NCI-H1105 (cell line): ENCODE results near the gene LY6G5B.
"Not testable (repeated sequence)": the region's sequence is repeated elsewhere in the genome, so short reads cannot be mapped to it uniquely, and the experiment has no call there.

ENCODE experiments used
- DNase-seq: peaks from one replicate; lab custom pipeline; 2025; lab: John Stamatoyannopoulos, UW

Gene LY6G5B

GRCh38 chr6:31691078-31691463, 21.3 kb downstream of the LY6G5B start:
- DNase-seq: no peak

GRCh38 chr6:31691564-31692108, 21.9 kb downstream of the LY6G5B start:
- no peak for DNase-seq

- DNase-seq: no peak
Measured at GRCh38 chr6:31692353-31692752, 22.6 kb downstream of the LY6G5B start.

GRCh38 chr6:31692886-31693285, 23.1 kb downstream of the LY6G5B start:
- DNase-seq: no peak

- DNase-seq: no peak
Measured at GRCh38 chr6:31693535-31693934, 23.8 kb downstream of the LY6G5B start.

- DNase-seq: no peak
Measured at GRCh38 chr6:31697555-31697954, 27.8 kb downstream of the LY6G5B start.

GRCh38 chr6:31700740-31701401, 31.1 kb downstream of the LY6G5B start:
- DNase-seq: no peak

GRCh38 chr6:31701666-31702404, 32.1 kb downstream of the LY6G5B start:
- peak; percentile 22 for DNase-seq

- no peak for DNase-seq
Measured at GRCh38 chr6:31702405-31702818, 32.6 kb downstream of the LY6G5B start.

- DNase-seq: peak; percentile 97
Measured at GRCh38 chr6:31702819-31703716, 33.3 kb downstream of the LY6G5B start, which contains the start of gene ABHD16A. TSS of gene ABHD16A (minus strand) at chr6:31703324. CDS start at chr6:31703281, 43 bp downstream.

- DNase-seq: no peak
Measured at GRCh38 chr6:31705931-31706330, 36.2 kb downstream of the LY6G5B start.

GRCh38 chr6:31706599-31706998, 36.8 kb downstream of the LY6G5B start, which contains the start of gene LY6G6F:
TSS of gene LY6G6F (plus strand) at chr6:31706866. CDS start at chr6:31706907, 41 bp downstream.
- no peak for DNase-seq

GRCh38 chr6:31707701-31708100, 37.9 kb downstream of the LY6G5B start:
- no peak for DNase-seq

- DNase-seq: no peak
Measured at GRCh38 chr6:31708224-31708623, 38.4 kb downstream of the LY6G5B start.

GRCh38 chr6:31709157-31709556, 39.4 kb downstream of the LY6G5B start:
- not testable (repeated sequence) for DNase-seq

GRCh38 chr6:31710523-31711219, 40.9 kb downstream of the LY6G5B start:
- DNase-seq: no peak

GRCh38 chr6:31711233-31711632, 41.5 kb downstream of the LY6G5B start:
- no peak for DNase-seq

- no peak for DNase-seq
Measured at GRCh38 chr6:31712296-31712695, 42.5 kb downstream of the LY6G5B start.

GRCh38 chr6:31713465-31713864, 43.7 kb downstream of the LY6G5B start:
- DNase-seq: no peak

GRCh38 chr6:31713991-31714684, 44.4 kb downstream of the LY6G5B start:
- no peak for DNase-seq
